HG02678 (cell line): ENCODE results near the gene FHIT.

Experiments
- ATAC-seq: cut with Tn5 transposase; IDR thresholded peaks from one replicate; pipeline ENCODE4 v1.9.1; 2021; ENCODE audit warnings: mild to moderate bottlenecking, moderate library complexity; ENCODE audit not compliant: unreplicated experiment

The FHIT gene

DNA sequence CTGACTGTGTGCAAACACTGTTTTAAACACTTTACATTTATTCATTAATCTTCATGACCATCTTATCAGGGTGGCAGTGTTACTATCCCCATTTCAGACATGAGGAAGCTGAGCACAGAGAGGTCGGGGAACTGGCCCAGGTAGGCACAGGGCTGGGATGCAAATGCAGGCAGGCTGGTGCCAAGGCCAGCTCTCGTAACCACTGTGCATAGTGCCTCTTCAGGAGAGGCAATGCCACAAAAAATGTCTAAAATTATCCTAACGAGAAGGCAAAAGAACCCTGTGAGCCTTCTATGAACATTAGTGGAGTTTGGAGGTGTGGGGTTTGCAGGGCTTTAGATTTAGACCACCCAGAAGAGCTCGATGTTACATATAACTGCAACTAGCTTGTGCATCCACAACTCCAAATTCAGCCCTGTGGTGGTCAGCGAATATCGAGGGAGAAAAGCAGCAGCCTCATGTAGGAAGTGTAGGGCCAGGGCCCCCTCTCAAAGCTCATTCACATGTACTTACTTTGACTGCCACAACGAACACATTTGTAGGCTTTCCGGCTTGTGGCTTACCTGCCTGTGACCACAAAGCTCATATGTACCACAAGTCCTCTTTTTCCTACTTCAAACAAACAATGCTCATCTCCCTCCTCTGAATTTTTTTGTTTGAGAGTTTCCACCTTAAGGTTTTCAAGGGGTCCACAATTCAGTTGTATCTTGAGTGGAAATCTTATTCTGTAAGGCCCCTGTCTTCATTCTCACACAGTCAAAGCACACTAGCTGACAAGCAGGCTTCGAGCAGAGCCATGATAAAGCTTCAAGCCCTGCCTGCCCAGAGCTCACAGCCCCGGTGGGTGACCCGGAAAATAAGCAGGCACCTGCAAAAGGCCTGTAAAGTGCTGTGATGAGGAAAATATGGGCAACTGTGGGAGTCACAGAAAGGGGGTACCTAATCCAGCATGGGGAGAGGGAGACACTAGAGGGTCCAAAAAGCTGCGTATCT is 1478.5 kb downstream of the FHIT start:
- ATAC-seq = no peak

DNA sequence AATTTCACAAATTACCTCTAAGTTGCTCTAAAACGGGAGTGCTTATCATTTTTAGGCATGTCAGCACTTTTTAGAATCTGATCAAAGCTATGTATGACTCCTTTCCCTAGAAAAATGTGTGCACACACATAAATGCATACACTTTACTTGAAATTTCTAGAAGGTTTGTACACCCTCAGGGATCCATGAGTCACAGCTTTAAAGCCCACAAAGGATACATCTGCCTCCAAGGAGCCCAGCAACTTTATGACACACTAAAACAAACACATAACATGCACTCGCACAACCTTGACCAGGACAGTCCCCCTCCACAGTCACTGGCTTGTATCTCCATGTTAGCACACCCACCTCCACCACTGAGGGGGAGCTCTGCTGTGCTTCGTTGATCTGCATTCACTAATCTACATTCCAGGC is 1479.5 kb downstream of the FHIT start:
- ATAC-seq = no peak

DNA sequence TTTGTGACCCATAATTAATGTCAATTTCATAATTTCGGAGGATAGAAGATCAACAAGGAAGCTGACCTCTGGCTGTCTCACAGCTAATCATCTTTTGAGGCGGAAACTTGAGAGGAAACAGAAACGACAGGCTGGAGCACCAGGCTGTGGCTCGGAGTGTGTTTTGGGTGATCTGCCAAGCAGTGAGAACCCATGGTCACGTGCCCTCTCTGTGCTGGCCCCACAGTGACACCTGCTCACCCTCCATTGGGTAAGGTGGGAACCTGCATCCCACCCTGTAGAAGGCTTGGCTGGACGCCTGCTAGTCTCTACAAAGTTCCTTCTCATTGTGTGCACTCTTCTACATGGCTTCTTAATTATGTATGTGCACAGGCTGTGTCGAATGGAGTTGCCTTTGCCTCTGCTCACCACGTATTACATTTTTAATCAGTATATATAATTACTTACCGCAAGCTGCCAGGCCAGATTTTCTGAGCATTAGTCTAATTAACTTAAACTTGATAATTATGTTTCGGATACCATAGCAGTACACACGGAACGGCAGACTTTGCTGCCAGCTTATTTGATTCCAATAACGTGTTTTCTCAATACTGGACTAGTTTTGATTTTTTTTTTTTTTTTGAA is 1482.0 kb downstream of the FHIT start:
- ATAC-seq = no peak

DNA sequence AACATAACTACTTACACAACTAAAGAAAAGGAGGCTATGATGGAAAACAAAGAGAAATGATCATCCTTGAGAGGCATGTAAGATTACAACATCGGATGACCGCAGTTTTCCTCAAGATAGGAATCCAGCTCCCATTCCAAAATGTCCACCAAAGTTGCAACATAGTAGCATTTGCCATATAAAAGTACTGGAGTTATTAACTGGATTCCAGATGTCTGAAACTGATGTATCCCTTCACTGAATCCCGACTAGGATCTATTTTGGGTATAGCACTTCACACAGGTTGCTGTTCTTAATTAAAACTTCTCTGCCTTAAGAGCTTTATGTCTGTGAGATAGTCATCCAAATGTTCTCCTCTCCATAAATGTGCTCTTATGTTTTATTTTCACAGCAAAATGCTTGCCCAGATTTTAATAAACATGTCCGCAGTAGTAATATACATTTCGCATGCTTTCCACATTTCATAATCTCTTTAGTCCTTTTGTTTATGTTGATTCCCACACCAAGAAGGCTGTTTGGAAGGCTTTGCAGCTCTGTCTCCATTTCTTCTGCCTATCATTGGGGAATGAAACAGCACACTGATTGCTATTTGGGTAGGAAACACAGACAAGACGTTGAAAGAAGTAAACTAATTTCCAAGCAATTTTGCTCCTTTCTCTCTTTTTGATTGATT is 1484.9 kb downstream of the FHIT start:
- no peak for ATAC-seq

DNA sequence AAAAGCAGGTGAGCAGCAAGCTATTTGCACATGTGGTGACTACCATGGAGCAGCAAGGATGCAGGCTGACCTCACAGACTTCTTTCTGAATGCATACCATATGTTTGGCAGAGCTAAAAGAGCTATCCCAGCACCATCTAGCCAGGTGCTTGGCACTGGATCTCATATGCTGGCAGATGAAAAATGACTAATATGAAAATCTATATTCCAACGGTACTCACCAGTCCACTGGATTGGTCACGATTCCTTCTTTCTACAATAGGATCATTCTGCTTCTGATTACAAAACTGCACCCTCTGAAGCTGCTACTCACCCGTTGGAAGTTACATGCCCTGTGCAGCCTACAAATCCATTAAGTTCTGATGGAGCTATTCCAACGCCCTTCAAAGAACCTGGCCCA is 1487.1 kb downstream of the FHIT start:
- no peak for ATAC-seq

DNA sequence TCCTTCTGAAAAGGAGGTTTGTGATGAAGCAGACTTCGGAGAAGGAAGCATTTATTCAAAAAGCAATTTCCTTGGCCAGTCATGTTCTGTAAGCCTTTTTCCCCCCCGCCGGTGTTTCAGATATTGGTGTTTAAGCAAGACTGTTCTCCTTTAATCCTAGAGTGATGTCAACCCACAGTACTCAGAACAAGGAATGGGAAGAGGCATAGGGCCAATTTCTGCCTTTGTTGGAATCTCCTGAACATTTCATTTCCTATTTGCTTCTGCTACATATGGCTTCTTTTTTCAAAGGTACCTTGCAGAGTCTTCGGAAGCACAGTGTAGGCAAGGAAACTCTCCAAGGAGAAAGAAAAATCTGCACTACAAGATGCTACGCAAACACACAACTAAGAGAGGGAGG is 1488.3 kb downstream of the FHIT start:
- ATAC-seq = no peak

DNA sequence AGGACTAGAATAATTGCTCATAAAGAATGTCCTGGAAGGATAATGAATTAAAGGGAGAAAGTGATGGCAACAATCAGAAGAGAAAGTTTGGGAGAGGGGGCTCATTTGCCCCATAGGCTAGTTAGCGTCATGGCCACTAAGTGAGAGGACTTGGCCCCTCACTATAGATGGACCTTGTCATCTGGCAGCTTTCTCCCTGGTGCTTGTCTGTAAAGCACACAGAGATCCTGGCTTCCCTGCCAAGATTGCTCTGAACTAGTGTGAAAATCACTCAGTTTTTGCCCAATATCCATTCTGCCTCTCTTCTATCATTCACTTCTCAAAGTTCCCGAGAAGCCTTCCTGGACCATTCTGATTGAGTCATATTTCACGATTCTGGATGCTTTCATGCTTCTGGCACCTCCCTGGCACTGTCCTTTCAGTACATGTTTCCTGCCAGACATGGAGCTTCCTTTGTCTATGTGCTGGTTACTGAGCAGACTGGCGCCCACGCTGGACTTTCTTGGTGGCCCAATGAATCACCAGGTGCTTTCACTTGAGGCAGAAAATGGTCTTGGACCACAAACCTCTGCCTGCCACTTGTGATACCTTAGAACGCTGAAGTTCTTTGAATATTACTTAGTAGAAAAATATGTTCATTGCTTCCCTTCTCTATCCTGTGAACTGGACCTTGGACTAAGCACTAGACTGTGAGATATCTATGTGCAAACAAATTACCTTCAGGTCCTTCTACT is 1491.8 kb downstream of the FHIT start:
- ATAC-seq = no peak

DNA sequence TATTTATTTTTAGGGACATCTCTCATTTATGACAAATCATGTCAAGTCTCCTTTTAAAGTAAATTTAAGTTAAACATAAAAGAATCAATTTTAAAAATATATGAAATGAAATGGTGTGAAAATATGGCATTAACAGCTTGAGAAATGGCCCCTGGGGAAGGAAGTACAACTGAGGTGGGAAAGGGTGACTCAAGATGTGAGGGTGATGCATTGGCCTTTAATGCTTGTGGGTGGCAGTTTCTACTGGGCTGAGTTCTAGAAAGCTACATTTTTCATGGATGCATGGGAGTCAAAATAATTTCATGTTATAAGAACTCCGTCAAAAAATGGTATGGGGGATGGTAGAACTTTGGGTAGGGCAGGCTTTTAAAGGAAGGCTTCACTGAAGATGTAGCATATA is 1492.6 kb downstream of the FHIT start:
- ATAC-seq = no peak

DNA sequence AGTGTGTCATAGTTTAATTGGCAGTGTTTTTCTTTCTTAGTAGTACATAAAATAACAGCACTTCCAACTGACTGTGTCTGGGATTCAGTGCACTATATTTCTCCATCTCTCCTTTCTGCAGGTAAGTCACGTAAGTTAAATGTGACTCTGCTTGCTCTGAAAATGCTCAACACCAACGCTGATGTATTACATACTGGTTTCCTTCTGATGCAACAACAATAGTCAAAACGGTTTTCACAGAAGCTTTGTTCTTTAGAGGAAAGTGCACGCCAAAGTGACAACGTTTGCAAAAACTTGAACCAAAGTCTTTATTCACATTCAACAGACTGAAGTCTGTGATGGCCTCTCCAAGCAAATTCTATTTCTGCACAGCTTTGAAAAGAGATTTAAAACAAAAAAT is 1494.3 kb downstream of the FHIT start:
- no peak for ATAC-seq

DNA sequence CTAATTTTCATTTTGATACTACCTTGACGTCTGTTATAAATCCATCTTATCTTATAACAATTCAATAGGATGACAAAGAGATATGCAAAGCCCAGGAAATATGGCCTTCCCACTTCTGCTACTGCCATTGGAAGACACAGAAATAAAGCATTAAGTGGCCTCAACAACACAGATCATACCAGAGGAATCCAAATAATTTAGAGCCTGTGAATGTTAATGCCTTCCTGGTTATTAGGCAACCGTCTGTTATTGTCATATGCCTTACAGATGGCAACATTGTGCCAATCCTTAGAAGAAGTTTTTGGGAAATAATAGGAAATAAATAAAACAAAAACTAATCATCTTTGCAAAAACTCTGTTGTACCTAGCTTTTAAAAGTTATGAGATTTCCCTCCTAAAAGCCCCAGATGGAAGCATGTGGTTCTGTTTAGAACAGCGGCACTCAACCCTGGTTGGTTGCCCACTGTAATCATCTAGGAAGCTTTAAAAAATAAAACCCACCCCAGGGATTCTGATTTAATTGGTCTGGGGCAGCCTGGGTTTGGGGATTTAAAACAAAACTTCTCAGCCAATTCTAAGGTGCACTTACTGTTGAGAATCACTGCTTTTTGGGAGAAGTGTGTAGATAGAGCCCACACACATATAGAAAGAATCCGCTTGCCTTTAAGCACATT is 1496.7 kb downstream of the FHIT start:
- no peak for ATAC-seq

DNA sequence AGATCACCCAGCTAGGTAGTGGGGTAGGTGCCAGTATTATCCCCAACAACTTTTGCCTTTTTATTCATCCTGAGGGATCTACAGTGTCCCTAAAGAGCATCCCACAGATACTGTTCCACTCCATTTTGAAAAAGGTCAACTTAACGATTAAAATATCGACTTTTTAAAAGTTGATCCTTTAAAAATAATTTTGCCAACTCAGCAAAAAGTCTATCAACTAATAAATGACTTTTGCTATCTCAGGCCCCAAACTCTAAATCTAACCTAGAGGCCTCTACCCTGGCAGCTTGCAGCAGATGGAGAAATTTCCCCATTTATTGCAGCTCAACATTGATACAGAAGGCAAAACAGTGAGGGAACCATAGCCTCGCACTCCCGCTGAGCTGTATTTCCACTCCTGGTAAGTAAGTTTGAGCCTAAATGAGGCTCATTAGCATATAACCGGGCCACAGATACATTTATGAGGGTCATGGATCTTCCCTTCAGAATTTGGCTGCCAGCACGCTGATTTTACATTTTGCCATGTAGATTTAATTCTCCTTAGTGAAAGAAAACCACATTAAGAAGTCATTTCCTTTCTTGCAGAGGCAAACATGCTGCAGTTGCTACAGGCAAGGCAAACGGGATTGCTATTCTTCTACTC is 1497.3 kb downstream of the FHIT start:
- ATAC-seq = no peak

DNA sequence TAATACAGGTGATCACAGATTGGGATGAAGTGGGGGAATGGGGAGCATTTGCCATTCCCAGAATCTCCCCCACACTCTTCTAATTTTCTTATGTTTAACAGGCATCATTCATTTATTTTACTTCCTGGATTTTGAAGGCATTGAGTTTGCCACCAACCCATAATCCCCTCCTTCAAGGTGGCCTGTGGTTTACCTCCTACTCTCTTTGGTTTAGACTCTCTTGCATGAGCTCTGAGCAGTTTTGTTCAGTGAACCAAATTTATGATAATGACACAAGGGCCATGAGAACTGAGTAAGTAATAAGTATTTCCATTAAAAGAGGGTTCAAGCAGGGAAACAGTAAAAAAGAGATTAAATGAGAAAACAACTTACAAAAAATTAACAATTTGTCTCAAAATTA is 1498.3 kb downstream of the FHIT start:
- ATAC-seq = no peak

DNA sequence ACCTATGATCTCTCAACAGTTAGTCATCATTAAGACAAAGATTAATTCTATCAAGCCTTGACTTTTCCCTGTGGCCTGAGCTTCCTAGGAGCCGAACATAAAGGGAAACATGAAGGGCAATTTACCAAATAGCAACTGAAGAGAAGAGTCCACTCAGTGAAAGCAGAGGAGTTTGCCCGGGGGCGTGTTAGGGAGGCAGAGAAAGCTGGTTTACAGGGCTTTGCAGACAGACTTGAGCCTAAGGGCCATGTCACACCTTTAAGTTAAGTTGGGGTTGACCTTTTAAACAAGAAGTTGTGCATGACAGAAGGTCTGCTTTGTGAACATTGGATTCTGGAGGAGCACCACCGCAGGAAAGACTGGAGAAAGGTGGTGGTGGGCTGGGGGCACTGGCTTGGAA is 1499.6 kb downstream of the FHIT start:
- ATAC-seq = no peak

DNA sequence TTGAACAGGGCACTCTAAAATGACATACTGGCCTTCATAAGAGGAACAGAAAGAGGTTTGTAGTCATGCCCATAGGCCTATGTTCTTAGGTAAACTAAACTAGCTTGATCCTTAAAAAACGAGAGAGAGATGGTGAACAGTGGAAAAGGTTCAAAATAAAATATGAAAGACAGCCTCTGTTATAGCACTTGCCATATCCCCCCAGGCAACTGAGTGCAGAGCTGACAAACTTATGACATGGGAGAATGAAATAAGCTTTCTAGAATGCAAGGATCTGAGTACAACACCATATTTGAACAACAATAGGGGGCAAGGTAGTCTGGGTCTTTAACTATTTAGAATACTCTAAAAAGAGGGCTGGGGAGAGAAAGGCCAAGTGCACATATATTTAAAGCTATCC is 1500.9 kb downstream of the FHIT start:
- no peak for ATAC-seq

DNA sequence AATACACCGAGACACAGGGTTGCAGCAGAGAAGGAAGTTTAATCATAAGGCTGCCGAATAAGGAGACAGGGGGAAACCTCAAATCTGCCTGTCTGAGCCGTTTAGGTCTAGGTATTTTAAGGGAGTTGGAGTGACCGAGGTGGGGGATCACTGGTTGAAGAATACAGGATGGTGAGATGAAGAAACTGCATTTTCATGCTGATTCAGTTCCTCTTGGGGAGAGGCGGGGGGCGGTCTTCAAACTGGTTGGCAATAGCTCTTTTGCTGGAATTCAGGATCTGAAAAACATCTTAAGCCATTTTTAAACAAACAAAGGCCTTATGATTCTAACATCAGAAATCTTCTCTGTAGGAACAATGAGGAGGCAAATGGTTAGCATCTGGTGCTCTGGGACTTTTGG is 1502.0 kb downstream of the FHIT start:
- ATAC-seq = no peak

DNA sequence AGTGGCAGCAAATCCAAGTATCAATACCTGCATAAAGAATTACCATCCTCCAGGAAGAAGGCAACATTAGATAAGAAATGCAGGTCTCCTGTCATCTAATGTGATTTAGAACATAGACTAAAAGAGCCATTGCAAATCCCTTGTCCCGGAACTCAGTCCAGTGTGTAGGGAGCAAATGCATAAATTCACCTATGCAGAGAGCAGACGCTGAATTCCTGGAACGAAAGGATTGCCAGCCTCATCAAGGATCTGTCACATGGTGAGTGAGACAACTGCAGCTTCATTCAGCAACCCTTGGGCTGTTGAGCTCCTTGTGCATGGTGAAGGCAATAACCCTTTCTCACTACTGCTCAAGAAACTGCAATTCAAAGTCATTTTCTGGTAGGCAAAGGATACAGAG is 1504.7 kb downstream of the FHIT start:
- ATAC-seq = no peak

DNA sequence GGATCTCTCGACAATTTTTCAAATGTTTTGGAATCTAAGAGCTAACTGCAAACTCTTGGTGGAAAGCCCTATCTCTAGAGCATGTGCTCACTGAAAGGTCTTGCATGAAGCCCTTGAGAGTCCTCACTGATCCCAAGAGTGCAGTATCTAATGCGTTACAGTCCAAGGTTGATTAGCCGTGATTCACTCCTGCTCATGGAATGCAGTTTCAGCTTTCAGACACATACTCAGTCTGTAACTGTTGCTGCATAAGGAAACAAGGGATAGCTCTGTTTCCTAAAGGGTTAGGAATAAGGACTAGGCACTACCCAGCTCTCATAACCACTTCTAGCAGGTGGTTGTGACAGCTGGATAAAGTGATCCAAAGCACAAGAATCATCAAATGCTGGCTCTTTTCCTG is 1514.0 kb downstream of the FHIT start:
- ATAC-seq = no peak

DNA sequence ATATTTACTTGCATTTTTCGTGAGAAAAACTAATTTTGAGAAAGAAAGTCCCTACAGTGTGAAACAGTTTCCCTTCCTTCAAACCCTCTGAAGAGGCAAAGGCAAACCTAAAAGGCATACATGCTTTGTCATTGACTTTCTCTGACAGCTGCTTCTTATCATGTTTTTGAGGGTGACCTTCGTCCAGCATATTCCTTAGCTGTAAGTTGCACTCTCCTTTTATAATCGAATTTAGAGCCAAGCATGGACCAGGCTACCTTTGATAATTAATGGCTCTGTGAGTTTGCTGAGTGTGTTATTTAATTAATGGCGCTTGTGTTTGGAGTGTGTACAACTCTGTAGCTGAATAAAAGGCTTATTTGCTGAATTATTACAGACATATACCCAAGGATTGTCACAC is 1517.2 kb downstream of the FHIT start:
- no peak for ATAC-seq

DNA sequence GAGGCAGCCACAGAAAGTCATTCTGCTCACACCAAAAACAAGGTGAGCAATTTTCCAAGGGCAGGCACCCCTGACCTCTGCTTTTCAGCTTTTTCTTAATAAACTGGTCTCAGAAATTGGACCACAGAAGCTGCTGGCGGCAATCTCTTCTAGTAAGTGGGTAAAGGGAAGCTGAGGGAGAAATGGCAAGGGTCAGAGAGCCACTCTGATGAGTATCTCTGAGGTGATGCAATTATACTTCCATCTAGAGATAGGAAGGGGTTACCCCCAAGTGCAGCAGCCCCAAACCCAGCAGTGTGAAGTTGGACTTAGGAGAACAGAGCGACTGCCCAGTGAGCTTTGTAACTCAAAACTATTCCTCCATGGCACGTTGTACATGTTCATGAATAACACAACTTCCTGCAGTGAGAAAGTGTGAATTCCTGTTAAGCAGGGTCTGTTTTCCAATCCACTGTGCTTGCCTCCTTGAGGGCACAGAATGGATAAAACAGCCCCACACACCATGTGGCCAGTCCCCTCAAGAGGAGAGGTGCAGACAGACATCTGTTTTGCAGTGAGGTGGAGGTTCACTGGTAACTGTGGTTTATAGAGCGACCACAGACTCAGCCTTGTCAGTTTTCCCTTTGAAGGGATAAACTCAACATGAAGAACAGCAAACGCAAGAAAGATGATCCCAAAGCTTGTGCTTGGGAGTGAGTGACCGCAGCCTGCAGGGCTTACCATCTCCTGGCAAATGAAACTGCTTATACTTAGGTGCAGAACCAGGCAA is 1518.0 kb downstream of the FHIT start:
- no peak for ATAC-seq
